ENCODE measurements around the gene DISC1. TPM values are rescaled to one million over a fixed set of nuclear protein-coding genes. Genes with fewer than 3 reads are reported as not detected.

Gene DISC1
- total and polyA plus RNA-seq, 2 experiments from 2014 or later, result 2.1 to 6.5 TPM

GRCh38 chr1:232017759-232018158 lies 391.2 kb downstream of the DISC1 start:
- H3K9me3 Mint-ChIP-seq, result no peaks in the 10 kb centered on the region
- ATAC-seq (no peak), DNase-seq (ENCODE audit: low spot score) (no peak)
- no peak overlapping the region for H3K27ac Mint-ChIP-seq
- TF ChIP-seq, protein P1, sequence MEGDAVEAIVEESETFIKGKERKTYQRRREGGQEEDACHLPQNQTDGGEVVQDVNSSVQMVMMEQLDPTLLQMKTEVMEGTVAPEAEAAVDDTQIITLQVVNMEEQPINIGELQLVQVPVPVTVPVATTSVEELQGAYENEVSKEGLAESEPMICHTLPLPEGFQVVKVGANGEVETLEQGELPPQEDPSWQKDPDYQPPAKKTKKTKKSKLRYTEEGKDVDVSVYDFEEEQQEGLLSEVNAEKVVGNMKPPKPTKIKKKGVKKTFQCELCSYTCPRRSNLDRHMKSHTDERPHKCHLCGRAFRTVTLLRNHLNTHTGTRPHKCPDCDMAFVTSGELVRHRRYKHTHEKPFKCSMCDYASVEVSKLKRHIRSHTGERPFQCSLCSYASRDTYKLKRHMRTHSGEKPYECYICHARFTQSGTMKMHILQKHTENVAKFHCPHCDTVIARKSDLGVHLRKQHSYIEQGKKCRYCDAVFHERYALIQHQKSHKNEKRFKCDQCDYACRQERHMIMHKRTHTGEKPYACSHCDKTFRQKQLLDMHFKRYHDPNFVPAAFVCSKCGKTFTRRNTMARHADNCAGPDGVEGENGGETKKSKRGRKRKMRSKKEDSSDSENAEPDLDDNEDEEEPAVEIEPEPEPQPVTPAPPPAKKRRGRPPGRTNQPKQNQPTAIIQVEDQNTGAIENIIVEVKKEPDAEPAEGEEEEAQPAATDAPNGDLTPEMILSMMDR (conservative IDR thresholded peaks at IDR 0.05; ENCODE audit: low read depth in 2 of 2), result no peak
- TF ChIP-seq, protein P2, sequence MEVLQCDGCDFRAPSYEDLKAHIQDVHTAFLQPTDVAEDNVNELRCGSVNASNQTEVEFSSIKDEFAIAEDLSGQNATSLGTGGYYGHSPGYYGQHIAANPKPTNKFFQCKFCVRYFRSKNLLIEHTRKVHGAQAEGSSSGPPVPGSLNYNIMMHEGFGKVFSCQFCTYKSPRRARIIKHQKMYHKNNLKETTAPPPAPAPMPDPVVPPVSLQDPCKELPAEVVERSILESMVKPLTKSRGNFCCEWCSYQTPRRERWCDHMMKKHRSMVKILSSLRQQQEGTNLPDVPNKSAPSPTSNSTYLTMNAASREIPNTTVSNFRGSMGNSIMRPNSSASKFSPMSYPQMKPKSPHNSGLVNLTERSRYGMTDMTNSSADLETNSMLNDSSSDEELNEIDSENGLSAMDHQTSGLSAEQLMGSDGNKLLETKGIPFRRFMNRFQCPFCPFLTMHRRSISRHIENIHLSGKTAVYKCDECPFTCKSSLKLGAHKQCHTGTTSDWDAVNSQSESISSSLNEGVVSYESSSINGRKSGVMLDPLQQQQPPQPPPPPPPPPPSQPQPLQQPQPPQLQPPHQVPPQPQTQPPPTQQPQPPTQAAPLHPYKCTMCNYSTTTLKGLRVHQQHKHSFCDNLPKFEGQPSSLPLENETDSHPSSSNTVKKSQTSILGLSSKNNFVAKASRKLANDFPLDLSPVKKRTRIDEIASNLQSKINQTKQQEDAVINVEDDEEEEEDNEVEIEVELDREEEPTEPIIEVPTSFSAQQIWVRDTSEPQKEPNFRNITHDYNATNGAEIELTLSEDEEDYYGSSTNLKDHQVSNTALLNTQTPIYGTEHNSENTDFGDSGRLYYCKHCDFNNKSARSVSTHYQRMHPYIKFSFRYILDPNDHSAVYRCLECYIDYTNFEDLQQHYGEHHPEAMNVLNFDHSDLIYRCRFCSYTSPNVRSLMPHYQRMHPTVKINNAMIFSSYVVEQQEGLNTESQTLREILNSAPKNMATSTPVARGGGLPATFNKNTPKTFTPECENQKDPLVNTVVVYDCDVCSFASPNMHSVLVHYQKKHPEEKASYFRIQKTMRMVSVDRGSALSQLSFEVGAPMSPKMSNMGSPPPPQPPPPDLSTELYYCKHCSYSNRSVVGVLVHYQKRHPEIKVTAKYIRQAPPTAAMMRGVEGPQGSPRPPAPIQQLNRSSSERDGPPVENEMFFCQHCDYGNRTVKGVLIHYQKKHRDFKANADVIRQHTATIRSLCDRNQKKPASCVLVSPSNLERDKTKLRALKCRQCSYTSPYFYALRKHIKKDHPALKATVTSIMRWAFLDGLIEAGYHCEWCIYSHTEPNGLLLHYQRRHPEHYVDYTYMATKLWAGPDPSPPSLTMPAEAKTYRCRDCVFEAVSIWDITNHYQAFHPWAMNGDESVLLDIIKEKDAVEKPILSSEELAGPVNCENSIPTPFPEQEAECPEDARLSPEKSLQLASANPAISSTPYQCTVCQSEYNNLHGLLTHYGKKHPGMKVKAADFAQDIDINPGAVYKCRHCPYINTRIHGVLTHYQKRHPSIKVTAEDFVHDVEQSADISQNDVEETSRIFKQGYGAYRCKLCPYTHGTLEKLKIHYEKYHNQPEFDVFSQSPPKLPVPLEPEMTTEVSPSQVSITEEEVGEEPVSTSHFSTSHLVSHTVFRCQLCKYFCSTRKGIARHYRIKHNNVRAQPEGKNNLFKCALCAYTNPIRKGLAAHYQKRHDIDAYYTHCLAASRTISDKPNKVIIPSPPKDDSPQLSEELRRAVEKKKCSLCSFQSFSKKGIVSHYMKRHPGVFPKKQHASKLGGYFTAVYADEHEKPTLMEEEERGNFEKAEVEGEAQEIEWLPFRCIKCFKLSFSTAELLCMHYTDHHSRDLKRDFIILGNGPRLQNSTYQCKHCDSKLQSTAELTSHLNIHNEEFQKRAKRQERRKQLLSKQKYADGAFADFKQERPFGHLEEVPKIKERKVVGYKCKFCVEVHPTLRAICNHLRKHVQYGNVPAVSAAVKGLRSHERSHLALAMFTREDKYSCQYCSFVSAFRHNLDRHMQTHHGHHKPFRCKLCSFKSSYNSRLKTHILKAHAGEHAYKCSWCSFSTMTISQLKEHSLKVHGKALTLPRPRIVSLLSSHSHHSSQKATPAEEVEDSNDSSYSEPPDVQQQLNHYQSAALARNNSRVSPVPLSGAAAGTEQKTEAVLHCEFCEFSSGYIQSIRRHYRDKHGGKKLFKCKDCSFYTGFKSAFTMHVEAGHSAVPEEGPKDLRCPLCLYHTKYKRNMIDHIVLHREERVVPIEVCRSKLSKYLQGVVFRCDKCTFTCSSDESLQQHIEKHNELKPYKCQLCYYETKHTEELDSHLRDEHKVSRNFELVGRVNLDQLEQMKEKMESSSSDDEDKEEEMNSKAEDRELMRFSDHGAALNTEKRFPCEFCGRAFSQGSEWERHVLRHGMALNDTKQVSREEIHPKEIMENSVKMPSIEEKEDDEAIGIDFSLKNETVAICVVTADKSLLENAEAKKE (CRISPR knock-in tag; IDR thresholded peaks at IDR 0.05), result no peak
- TF ChIP-seq NANOG (IDR thresholded peaks at IDR 0.05; ENCODE audit: borderline replicate concordance) (no peak), STAT1 (IDR thresholded peaks at IDR 0.05; ENCODE audit: unreplicated experiment) (no peak), POLR2AphosphoS5 (IDR thresholded peaks at IDR 0.05; ENCODE audit: low read depth) (no peak), ZNF114 (CRISPR knock-in tag; IDR thresholded peaks at IDR 0.05) (no peak), EZH2 (IDR thresholded peaks at IDR 0.05; ENCODE audit: low read depth, unreplicated experiment) (no peak), EZH2phosphoT487 (IDR thresholded peaks at IDR 0.05; ENCODE audit: unreplicated experiment) (no peak), ZNF331 (CRISPR knock-in tag; IDR thresholded peaks at IDR 0.05; ENCODE audit: low read depth) (no peak), ETS1 (IDR thresholded peaks at IDR 0.05) (no peak), JUNB (IDR thresholded peaks at IDR 0.05; ENCODE audit: unreplicated experiment) (no peak), CREB1 (CRISPR knock-in tag; IDR thresholded peaks at IDR 0.05; ENCODE audit: low read depth) (no peak)
- TF ChIP-seq, protein P3, sequence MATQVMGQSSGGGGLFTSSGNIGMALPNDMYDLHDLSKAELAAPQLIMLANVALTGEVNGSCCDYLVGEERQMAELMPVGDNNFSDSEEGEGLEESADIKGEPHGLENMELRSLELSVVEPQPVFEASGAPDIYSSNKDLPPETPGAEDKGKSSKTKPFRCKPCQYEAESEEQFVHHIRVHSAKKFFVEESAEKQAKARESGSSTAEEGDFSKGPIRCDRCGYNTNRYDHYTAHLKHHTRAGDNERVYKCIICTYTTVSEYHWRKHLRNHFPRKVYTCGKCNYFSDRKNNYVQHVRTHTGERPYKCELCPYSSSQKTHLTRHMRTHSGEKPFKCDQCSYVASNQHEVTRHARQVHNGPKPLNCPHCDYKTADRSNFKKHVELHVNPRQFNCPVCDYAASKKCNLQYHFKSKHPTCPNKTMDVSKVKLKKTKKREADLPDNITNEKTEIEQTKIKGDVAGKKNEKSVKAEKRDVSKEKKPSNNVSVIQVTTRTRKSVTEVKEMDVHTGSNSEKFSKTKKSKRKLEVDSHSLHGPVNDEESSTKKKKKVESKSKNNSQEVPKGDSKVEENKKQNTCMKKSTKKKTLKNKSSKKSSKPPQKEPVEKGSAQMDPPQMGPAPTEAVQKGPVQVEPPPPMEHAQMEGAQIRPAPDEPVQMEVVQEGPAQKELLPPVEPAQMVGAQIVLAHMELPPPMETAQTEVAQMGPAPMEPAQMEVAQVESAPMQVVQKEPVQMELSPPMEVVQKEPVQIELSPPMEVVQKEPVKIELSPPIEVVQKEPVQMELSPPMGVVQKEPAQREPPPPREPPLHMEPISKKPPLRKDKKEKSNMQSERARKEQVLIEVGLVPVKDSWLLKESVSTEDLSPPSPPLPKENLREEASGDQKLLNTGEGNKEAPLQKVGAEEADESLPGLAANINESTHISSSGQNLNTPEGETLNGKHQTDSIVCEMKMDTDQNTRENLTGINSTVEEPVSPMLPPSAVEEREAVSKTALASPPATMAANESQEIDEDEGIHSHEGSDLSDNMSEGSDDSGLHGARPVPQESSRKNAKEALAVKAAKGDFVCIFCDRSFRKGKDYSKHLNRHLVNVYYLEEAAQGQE (IDR thresholded peaks at IDR 0.05; ENCODE audit: unreplicated experiment), result no peak
- H3F3A ChIP-seq (replicated peaks; ENCODE audit: low read depth), result no peaks in the 10 kb centered on the region
- H4K20me1 ChIP-seq (replicated peaks; ENCODE audit: insufficient read depth), result no peaks in the 10 kb centered on the region
- no peaks in the 10 kb centered on the region for H3K27me3 ChIP-seq (ENCODE audit: insufficient read depth)
- H3K79me2 ChIP-seq (replicated peaks; ENCODE audit: insufficient read depth), result no peaks in the 10 kb centered on the region
- peaks cover 30% of the 10 kb centered on the region for H3K4me1 ChIP-seq (ENCODE audit: insufficient read depth)
- 0 out of 2 replicates have a peak, but pooled peaks cover 1% of the 10 kb centered on the region for H3K9me2 ChIP-seq (ENCODE audit: insufficient read depth)
- no peaks in the 10 kb centered on the region for H3K36me3 Mint-ChIP-seq (ENCODE audit: low read depth)
- no peak overlapping the region for H3K27ac ChIP-seq (ENCODE audit: low read depth)
- H3K4me3 ChIP-seq, result no peak overlapping the region
- H3K4me3 Mint-ChIP-seq, result no peak overlapping the region
- no peak overlapping the region for H3K4me2 ChIP-seq
- peaks cover 2% of the 10 kb centered on the region for H3K27me3 Mint-ChIP-seq (ENCODE audit: insufficient read depth, low read depth, poor library complexity)
- peaks cover 40% of the 10 kb centered on the region for H3K4me1 Mint-ChIP-seq
- no peak overlapping the region for H2AFZ ChIP-seq
- H3K36me3 ChIP-seq (ENCODE audit: insufficient read depth), result no peaks in the 10 kb centered on the region
